Midbrain (tissue), 1 donor: ENCODE results near the gene EFS.
"Not testable (repeated sequence)": the region's sequence is repeated elsewhere in the genome, so short reads cannot be mapped to it uniquely, and the experiment has no call there.

Source experiments
- DNase-seq: peaks from one replicate; lab custom pipeline; 2025; lab: John Stamatoyannopoulos, UW

EFS gene

GRCh38 chr14:23326491-23327332 lies 38.3 kb downstream of the EFS start:
- no peak for DNase-seq

- not testable (repeated sequence) for DNase-seq
These were observed 39.2 kb downstream of the EFS start for GRCh38 chr14:23325746-23326145.

GRCh38 chr14:23324993-23325392 lies 40.0 kb downstream of the EFS start:
- DNase-seq = no peak

- no peak for DNase-seq
These were observed 40.5 kb downstream of the EFS start for GRCh38 chr14:23324455-23324846.

GRCh38 chr14:23323838-23324454 lies 41.0 kb downstream of the EFS start:
- no peak for DNase-seq

- DNase-seq = no peak
These were observed 42.1 kb downstream of the EFS start for GRCh38 chr14:23322568-23323517.

- peak; percentile 61 for DNase-seq
These were observed 43.1 kb downstream of the EFS start for GRCh38 chr14:23321572-23322547.

GRCh38 chr14:23320584-23321571 lies 44.1 kb downstream of the EFS start, which contains the start of gene PABPN1:
TSS of gene PABPN1 (plus strand) at chr14:23321457. CDS start at chr14:23321470, 13 bp downstream.
- peak; percentile 100 for DNase-seq

GRCh38 chr14:23319746-23320583 lies 45.0 kb downstream of the EFS start:
- no peak for DNase-seq

GRCh38 chr14:23316300-23316699 lies 48.7 kb downstream of the EFS start:
- DNase-seq = no peak

GRCh38 chr14:23310546-23310945 lies 54.4 kb downstream of the EFS start:
- DNase-seq = no peak

- DNase-seq = no peak
These were observed 56.1 kb downstream of the EFS start for GRCh38 chr14:23308721-23309445.

GRCh38 chr14:23307687-23308644 lies 57.0 kb downstream of the EFS start:
- no peak for DNase-seq

GRCh38 chr14:23307146-23307530 lies 57.8 kb downstream of the EFS start:
- DNase-seq = no peak

GRCh38 chr14:23306412-23307145 lies 58.4 kb downstream of the EFS start, which contains the start of gene BCL2L2:
TSS of gene BCL2L2 (plus strand) at chr14:23306833. CDS start at chr14:23307768, 935 bp downstream.
- DNase-seq = peak; percentile 92
